GM12873 (cell line): ENCODE measurements around the gene RSPH4A.

Experiments used
- TF ChIP-seq, protein P1 (sequence below): IDR thresholded peaks from 2 replicates; pipeline ENCODE4 v1.5.1; 2012; ENCODE audit warnings: low read depth, mild to moderate bottlenecking, moderate library complexity, low read length, control low read depth; ENCODE audit not compliant: insufficient read depth; ENCODE audit errors: missing control alignments

RSPH4A gene

DNA sequence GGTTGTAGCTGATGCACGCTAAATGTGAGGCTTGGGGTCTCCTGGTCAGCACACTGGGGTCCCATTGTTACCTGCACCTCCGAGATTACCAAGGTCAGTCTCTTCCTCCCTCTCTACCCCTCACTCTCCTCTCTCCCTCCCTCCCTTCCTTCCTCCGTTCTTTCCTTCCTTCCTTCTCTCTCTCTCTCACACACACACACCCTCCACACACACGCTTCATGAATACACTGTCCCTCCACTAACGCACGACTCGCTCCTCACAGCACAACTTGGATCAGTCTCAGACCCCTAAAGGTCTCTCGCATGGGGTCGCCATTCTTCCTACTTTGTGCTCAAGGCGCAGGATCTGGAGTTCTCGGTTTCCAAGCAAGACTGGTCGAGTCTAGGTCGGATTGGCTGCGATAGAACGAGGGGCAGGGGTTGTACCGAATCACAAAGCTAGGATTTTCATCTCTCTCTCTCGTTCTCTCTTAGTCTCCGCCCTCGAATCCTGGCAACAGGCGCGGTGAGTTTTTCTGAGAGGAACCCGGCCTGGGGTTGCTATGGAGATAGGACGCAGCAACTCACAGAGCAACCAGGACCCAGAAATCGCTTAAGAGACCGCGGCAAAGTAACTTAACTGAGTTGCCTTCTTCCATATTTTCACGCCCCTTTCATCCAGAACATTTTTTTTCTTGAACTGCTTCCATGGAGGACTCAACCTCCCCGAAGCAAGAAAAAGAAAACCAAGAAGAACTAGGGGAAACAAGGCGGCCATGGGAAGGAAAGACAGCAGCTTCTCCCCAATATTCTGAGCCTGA lies at the start of gene RSPH4A:
RSPH4A (plus strand) TSS at position 543 of the 800 bp plus-strand sequence; CDS start at position 688, 145 bp downstream.
- TF ChIP-seq, protein P1, sequence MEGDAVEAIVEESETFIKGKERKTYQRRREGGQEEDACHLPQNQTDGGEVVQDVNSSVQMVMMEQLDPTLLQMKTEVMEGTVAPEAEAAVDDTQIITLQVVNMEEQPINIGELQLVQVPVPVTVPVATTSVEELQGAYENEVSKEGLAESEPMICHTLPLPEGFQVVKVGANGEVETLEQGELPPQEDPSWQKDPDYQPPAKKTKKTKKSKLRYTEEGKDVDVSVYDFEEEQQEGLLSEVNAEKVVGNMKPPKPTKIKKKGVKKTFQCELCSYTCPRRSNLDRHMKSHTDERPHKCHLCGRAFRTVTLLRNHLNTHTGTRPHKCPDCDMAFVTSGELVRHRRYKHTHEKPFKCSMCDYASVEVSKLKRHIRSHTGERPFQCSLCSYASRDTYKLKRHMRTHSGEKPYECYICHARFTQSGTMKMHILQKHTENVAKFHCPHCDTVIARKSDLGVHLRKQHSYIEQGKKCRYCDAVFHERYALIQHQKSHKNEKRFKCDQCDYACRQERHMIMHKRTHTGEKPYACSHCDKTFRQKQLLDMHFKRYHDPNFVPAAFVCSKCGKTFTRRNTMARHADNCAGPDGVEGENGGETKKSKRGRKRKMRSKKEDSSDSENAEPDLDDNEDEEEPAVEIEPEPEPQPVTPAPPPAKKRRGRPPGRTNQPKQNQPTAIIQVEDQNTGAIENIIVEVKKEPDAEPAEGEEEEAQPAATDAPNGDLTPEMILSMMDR: no peak

DNA sequence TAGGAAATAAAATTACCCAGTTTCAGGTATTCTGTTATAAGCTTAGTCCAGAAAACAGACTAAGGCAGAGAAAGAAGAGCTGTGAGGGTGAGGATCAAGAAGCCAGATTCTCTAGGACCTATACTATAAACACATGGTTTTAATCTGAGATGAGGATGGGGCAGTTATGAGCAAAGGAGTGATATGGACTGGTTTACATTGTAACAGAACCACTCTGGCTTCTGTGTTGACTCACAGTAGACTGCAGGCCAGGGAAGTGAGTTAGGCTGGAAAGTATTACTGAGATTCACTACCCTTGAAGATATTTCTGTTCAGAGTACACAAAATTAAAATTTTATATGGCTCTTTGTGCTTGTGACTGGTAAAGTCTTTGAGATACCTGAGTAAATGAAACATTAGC lies 48.2 kb upstream of the RSPH4A start:
- TF ChIP-seq, protein P1: no peak

DNA sequence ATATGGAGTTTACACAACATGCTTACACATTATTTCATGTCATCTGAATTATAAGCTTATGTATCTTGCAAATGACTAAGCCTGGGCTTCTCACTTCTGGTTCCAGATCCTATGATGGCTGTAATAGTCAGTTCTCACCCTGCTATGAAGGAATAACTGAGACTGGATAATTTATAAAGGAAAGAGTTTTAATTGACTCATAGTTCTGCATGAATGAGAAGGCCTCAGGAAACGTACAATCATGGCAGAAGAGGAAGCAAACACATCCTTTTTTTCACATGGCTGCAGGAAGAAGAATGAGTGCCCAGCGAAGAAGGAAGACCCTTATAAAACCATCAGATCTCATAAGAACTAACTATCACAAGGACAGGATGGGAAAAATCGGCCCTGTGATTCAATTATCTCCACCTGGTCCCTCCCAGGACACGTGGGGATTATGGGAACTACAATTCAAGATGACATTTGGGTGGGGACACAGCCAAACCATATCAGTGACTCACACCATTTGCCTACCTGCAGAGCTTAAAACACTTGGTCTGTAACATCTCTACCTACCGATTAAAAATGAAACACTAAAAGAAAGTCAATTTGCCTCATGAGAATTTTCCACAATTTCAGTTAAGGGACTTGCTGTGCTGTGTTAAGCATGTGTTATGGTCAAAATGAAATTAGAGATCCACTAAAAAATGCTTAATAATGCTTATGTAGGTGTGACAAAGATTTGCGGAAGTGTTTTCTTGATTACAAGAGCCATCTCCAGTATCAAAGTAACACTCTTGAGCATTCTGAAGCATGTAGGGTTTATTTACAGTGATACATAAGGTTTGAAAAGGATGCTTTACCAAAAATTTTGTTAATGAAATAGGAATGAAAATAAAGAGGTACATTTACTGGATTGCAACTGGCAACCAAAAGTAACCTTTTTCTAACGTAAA lies 47.2 kb upstream of the RSPH4A start:
- TF ChIP-seq, protein P1: no peak

DNA sequence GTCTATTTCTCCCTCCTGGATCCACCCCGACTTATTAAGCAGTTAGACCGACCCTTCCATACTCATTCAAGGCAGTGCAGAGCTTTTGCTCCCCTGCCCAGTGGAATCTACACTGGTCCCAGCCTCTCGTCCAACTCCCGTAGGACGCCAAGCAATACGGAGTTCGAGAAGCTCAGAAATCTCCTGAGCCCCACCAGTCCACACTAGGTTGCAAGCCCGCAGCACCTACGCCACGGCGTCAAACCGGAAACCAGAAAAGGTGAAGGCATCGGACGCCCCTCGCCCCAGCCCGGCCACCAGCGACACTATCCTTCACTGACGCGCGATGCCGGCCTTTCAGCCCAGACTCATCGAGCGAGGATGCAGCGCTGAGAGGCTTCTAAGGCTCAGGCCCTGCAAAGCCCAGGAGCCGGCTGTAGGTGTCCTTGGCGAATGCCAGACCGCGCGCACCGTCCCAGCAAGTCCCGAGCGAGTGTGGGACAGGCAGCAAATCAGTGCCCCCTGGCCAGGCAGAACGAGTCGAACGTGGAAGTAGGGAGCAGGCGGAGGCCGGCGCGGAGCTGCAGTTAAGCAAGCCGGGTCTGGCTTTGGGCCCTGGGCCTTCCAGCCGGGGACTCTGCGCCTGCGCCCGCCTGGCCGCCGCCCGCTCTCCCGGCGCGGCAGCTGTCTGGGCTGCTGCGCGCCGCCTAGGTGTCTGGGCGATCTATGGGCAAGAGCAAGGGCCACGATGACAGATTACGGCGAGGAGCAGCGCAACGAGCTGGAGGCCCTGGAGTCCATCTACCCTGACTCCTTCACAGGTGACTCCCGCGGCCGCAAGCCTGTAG lies 45.2 kb upstream of the RSPH4A start, which contains the start of gene RWDD1:
RWDD1 (plus strand) TSS at position 649 of the 827 bp plus-strand sequence; CDS start at position 728, 79 bp downstream.
- TF ChIP-seq, protein P1: peak; percentile 15

DNA sequence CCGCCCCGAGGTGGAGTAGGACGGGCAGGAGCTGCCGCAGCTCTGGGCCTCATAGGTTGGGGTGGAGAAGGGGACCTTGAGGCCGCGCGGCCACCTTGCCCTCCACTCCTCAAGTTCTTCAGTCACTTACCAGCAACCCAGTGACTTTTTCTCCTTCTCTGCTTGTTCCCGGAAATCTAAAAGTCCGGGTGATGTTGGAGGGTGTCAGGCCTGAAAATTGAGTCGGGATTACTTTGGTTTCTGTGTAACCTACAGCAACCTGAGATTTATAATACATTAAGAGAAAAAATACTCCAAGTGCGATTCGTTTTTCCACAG lies 44.6 kb upstream of the RSPH4A start:
- TF ChIP-seq, protein P1: no peak

DNA sequence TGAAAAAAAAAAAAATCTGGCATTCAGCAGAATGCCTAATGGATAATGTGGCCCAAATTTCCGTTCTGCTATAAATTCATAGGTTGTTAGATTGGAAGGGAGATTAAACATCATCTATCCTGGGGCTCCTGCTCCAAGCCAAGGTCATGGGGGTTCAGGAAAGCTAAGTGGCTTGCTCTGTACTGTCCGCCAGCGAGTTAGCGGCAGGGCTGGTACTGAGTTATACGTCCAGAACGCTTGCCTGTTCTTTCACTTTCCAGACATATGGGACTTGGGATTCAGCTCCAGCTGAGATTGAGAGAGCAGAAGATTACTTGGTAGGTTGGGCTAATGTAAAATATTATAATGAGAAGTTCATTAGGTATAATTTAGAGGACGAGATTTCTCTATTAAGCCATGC lies 44.1 kb upstream of the RSPH4A start:
- TF ChIP-seq, protein P1: no peak
